CD4-positive, alpha-beta T cell (primary cell): ENCODE results near the gene CFAP45. TPM values are rescaled to one million over a fixed set of nuclear protein-coding genes. Genes with fewer than 3 reads are reported as not detected.

Experiments used
- ATAC-seq: fragments of 200-7000 bp; cut with Tn5 transposase; one replicate; pipeline ENCODE4 v1.10.0; 2022; ENCODE audit warnings: mild to moderate bottlenecking; ENCODE audit not compliant: poor library complexity
- CTCF ChIA-PET: fragments of 350-600 bp; sonication (Branson Sonifier 250); formaldehyde crosslinking; loops from one replicate; lab custom pipeline; 2021; ENCODE audit warnings: antibody characterized with exemption, inconsistent platforms; lab: Charles Lee
- POLR2A ChIA-PET: fragments of 350-600 bp; sonication (Branson Sonifier 250); formaldehyde crosslinking; loops from one replicate; lab custom pipeline; 2021; ENCODE audit warnings: antibody characterized with exemption, inconsistent platforms; lab: Charles Lee
- DNase-seq, 14 experiments: peaks; one replicate each; pipeline ENCODE4 v3.0.0-alpha.2; 2013 to 2020; ENCODE audit warnings: mixed read lengths in 2 of 14
- H3K27ac ChIP-seq, 2 donors: one replicate each; pipeline versions ENCODE4 v1.5.1 to v1.7.0; 2013; ENCODE audit warnings: low read length in 2 of 2, low read depth in 1 of 2, mild to moderate bottlenecking in 1 of 2
- H3K27me3 ChIP-seq, 2 experiments: 1 replicate in 1 of 2; 2 replicates in 1 of 2; pipeline versions ENCODE4 v1.6.1 to v1.7.0; 2013; ENCODE audit warnings: low read length in 2 of 2, control low read depth in 1 of 2, mild to moderate bottlenecking in 1 of 2, moderate library complexity in 1 of 2; ENCODE audit not compliant: insufficient read depth in 2 of 2, control insufficient read depth in 1 of 2
- H3K36me3 ChIP-seq: one replicate; pipeline ENCODE4 v1.6.1; 2013; ENCODE audit warnings: low read length, control low read depth; ENCODE audit not compliant: insufficient read depth
- H3K4me1 ChIP-seq: one replicate; pipeline ENCODE4 v1.6.1; 2013; ENCODE audit warnings: low read length, control low read depth; ENCODE audit not compliant: insufficient read depth
- H3K4me3 ChIP-seq: one replicate; pipeline ENCODE4 v1.5.1; 2013; ENCODE audit warnings: mild to moderate bottlenecking, low read length, moderate library complexity
- H3K9me3 ChIP-seq, 2 experiments: 1 replicate in 1 of 2; 2 replicates in 1 of 2; pipeline versions ENCODE4 v1.6.1 to v1.7.0; 2013; ENCODE audit warnings: low read length in 2 of 2, mild to moderate bottlenecking in 2 of 2, control low read depth in 1 of 2, moderate library complexity in 1 of 2; ENCODE audit not compliant: control insufficient read depth in 1 of 2, insufficient read depth in 1 of 2
- H3K27ac Mint-ChIP-seq: one replicate; pipeline ENCODE4 v1.8.0; 2020; ENCODE audit warnings: mixed read lengths
- H3K27me3 Mint-ChIP-seq: one replicate; pipeline ENCODE4 v1.8.0; 2021; ENCODE audit warnings: mixed read lengths
- H3K36me3 Mint-ChIP-seq: one replicate; pipeline ENCODE4 v1.8.0; 2021; ENCODE audit warnings: low read depth, mixed read lengths
- H3K4me1 Mint-ChIP-seq: one replicate; pipeline ENCODE4 v1.8.0; 2021; ENCODE audit warnings: low read depth, mixed read lengths
- H3K4me3 Mint-ChIP-seq: one replicate; pipeline ENCODE4 v1.8.0; 2020; ENCODE audit warnings: mild to moderate bottlenecking, mixed read lengths
- H3K9me3 Mint-ChIP-seq: one replicate; pipeline ENCODE4 v1.8.0; 2020; ENCODE audit warnings: mixed read lengths
- intact Hi-C, 2 experiments: fragments of 100-400 bp; cut with DNase I in 1 of 2; cut with micrococcal nuclease in 1 of 2; formaldehyde crosslinking; loops; one replicate each; pipeline versions ENCODE4 v1.15.1 to v1.9.0; 2023 to 2025; cut with DNase I, micrococcal nuclease
- total RNA-seq, 174 experiments: library from RNA in 2 of 174; stranded (reverse) in 2 of 174; gene quantifications; one replicate each; pipeline ENCODE4 v1.2.3 and lab custom pipeline; 2021 to 2026
- TF ChIP-seq, protein P1 (sequence below): fragments of 200-600 bp; IDR thresholded peaks from one replicate; pipeline ENCODE4 v1.8.0; 2022; ENCODE audit warnings: antibody characterized with exemption, mild to moderate bottlenecking

The CFAP45 gene
- total RNA-seq, 2 experiments from 2014 or later = 8.4 to 9.0 TPM

- no peaks in the 10 kb centered on the region for H3K9me3 ChIP-seq
- POLR2A ChIA-PET = no interaction called here
- no peaks in the 10 kb centered on the region for H3K36me3 ChIP-seq
- H3K4me3 ChIP-seq = no peak overlapping the region
- no peaks in the 10 kb centered on the region for H3K27me3 ChIP-seq
- Mint-ChIP-seq H3K27me3 (no peaks in the 10 kb centered on the region), H3K9me3 (no peaks in the 10 kb centered on the region), H3K4me1 (no peaks in the 10 kb centered on the region), H3K27ac (no peak overlapping the region), H3K4me3 (no peak overlapping the region), H3K36me3 (peaks cover 9% of the 10 kb centered on the region)
- intact Hi-C loops = no loop called here
- no peaks in the 10 kb centered on the region for H3K4me1 ChIP-seq
- DNase-seq = no peak
- H3K27ac ChIP-seq = no peak overlapping the region
- TF ChIP-seq, protein P1, sequence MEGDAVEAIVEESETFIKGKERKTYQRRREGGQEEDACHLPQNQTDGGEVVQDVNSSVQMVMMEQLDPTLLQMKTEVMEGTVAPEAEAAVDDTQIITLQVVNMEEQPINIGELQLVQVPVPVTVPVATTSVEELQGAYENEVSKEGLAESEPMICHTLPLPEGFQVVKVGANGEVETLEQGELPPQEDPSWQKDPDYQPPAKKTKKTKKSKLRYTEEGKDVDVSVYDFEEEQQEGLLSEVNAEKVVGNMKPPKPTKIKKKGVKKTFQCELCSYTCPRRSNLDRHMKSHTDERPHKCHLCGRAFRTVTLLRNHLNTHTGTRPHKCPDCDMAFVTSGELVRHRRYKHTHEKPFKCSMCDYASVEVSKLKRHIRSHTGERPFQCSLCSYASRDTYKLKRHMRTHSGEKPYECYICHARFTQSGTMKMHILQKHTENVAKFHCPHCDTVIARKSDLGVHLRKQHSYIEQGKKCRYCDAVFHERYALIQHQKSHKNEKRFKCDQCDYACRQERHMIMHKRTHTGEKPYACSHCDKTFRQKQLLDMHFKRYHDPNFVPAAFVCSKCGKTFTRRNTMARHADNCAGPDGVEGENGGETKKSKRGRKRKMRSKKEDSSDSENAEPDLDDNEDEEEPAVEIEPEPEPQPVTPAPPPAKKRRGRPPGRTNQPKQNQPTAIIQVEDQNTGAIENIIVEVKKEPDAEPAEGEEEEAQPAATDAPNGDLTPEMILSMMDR = no peak
- ATAC-seq = no peak
- CTCF ChIA-PET = no interaction called here
These were observed 60.7 kb downstream of the CFAP45 start for GRCh38 chr1:159839116-159839849.

- intact Hi-C loops = no loop called here
- Histone ChIP-seq H3K9me3 (no peaks in the 10 kb centered on the region), H3K36me3 (no peaks in the 10 kb centered on the region), H3K27me3 (no peaks in the 10 kb centered on the region), H3K4me3 (no peak overlapping the region), H3K27ac (no peak overlapping the region), H3K4me1 (no peaks in the 10 kb centered on the region)
- Mint-ChIP-seq H3K36me3 (peaks cover 9% of the 10 kb centered on the region), H3K9me3 (no peaks in the 10 kb centered on the region), H3K4me3 (no peak overlapping the region), H3K4me1 (no peaks in the 10 kb centered on the region), H3K27ac (no peak overlapping the region), H3K27me3 (no peaks in the 10 kb centered on the region)
- POLR2A ChIA-PET = no interaction called here
- CTCF ChIA-PET = no interaction called here
- TF ChIP-seq, protein P1 = no peak
- DNase-seq (no peak), ATAC-seq (no peak)
These were observed 61.2 kb downstream of the CFAP45 start for GRCh38 chr1:159838715-159839114.

DNA sequence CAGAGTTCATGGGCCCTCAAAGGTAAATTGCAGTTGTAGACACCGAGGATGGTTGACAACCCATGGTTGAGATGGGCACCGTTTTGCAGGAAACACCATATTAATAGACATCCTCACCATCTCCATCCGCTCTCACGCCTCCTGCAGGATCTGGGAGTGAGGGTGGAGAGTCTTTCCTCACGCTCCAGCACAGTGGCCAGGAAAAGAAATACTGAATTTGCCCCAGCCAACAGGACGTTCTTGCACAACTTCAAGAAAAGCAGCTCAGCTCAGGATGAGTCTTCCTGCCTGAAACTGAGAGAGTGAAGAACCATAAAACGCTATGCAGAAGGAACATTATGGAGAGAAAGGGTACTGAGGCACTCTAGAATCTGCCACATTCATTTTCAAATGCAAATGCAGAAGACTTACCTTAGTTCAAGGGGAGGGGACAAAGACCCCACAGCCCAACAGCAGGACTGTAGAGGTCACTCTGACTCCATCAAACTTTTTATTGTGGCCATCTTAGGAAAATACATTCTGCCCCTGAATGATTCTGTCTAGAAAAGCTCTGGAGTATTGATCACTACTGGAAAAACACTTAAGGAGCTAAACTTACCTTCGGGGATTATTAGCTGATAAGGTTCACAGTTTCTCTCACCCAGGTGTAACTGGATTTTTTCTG, 64.0 kb downstream of the CFAP45 start:
- intact Hi-C loops = loop anchor here in 1 of 2 experiments (2.0 kb wide), 1 partner anchor 55 kb away; no protein-coding TSS in a partner anchor
- Histone ChIP-seq H3K27ac (no peak overlapping the region), H3K4me1 (no peaks in the 10 kb centered on the region), H3K4me3 (no peak overlapping the region), H3K27me3 (no peaks in the 10 kb centered on the region), H3K36me3 (no peaks in the 10 kb centered on the region), H3K9me3 (no peaks in the 10 kb centered on the region)
- no peaks in the 10 kb centered on the region for H3K27me3 Mint-ChIP-seq
- CTCF ChIA-PET = interaction anchor here (1.6 kb wide), 1 partner anchor 58 kb away, joined by 3 read pairs; no protein-coding TSS in a partner anchor
- no peak overlapping the region for H3K27ac Mint-ChIP-seq
- H3K4me3 Mint-ChIP-seq = no peak overlapping the region
- POLR2A ChIA-PET = no interaction called here
- H3K9me3 Mint-ChIP-seq = no peaks in the 10 kb centered on the region
- no peak for DNase-seq
- TF ChIP-seq, protein P1 = no peak
- no peaks in the 10 kb centered on the region for H3K4me1 Mint-ChIP-seq
- no peak for ATAC-seq
- peaks cover 9% of the 10 kb centered on the region for H3K36me3 Mint-ChIP-seq
